ENCODE measurements around the gene ZNF135. TPM values are rescaled to one million over a fixed set of nuclear protein-coding genes. Genes with fewer than 3 reads are reported as not detected.

Gene ZNF135
- total and polyA plus RNA-seq, 4 donors, result 2.2 to 13.5 (median 3.5) TPM

- TF ChIP-seq CTCF (IDR thresholded peaks at IDR 0.05; ENCODE audit: control extremely low read depth, extremely low read depth), result no peak
Measured at GRCh38 chr19:58085348-58085875, 26.3 kb downstream of the ZNF135 start.

DNA sequence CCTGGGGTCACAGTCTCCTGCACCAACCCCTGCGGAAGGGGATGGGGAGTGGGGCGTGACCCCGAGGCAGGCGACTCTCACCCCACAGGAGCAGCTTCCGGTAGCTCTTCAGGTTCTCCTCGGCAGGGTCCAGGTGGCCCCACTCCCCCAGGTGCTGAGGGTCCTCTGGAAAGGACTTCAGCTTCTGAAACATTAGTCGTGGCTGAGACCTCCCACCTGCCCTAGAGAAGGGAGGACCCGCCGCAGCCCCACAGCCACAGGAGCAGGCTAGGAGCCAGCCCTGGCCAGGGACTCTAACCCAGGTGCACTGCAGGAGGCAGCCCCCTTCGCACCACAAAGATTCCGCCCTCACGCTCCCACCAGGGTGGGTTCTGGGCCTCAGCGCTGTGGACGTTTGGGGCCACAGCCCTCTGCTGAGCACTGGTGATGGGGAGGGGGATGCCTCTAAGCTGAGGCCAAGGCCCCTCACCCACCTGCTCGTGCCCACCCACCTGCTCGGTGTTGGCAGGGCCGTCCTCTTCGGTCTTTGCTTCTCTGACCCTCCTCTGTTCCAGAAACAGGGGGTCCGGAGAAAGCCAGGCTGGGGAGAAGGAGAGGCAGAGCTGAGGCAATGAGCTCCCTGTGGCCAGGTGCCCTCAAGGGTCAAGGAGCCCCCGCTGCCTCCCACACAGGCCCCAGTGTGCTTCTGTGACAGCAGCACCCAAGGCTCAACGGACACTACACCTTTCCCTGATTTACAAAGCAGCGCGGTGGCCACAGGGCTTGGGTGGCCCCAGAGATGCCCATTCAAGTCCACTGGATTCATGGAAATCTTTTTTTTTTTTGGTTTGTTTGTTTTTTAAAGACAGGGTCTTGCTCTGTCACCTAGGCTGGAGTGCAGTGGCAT is 28.0 kb downstream of the ZNF135 start:
- Histone ChIP-seq H3K9me3 (ENCODE audit: control insufficient read depth in 4 of 4, insufficient read depth in 3 of 4, low read length in 3 of 4) (peaks cover 0 to 74% (median 9%) of the 10 kb centered on the region in 4 donors), H3K4me3 (no peak overlapping the region), H3K27ac (ENCODE audit: low read depth in 1 of 2, low read length in 1 of 2) (no peak overlapping the region), H3K4me1 (ENCODE audit: control insufficient read depth in 5 of 5, insufficient read depth in 5 of 5, low read length in 5 of 5) (no peaks in the 10 kb centered on the region), H3K27me3 (ENCODE audit: control insufficient read depth in 3 of 3, insufficient read depth in 3 of 3, low read length in 2 of 3) (no peaks in the 10 kb centered on the region), H3K36me3 (ENCODE audit: control insufficient read depth in 4 of 4, insufficient read depth in 4 of 4, low read length in 4 of 4) (peaks cover 16 to 59% (median 36%) of the 10 kb centered on the region in 4 donors), H3K9ac (ENCODE audit: insufficient read depth in 1 of 2, low read length in 2 of 2) (no peak overlapping the region)
- no peak for DNase-seq
- ATAC-seq (ENCODE audit: insufficient read depth, low FRiP score), result no peak
- 95% methylated on average over 23 of the region's 23 CpGs for WGBS, 2 donors
- no peak for TF ChIP-seq CTCF (IDR thresholded peaks at IDR 0.05; ENCODE audit: control extremely low read depth, extremely low read depth)

More at GRCh38 chr19:58085348-58085875, 26.3 kb downstream of the ZNF135 start:
- Histone ChIP-seq H3K9me3 (ENCODE audit: control insufficient read depth in 4 of 4, insufficient read depth in 3 of 4, low read length in 3 of 4) (peaks cover 0 to 74% (median 12%) of the 10 kb centered on the region in 4 donors), H3K27me3 (ENCODE audit: control insufficient read depth in 3 of 3, insufficient read depth in 3 of 3, low read length in 2 of 3) (no peaks in the 10 kb centered on the region), H3K4me1 (ENCODE audit: control insufficient read depth in 5 of 5, insufficient read depth in 5 of 5, low read length in 5 of 5) (no peaks in the 10 kb centered on the region), H3K27ac (ENCODE audit: low read depth in 1 of 2, low read length in 1 of 2) (no peak overlapping the region), H3K9ac (ENCODE audit: insufficient read depth in 1 of 2, low read length in 2 of 2) (no peak overlapping the region), H3K4me3 (no peak overlapping the region), H3K36me3 (ENCODE audit: control insufficient read depth in 4 of 4, insufficient read depth in 4 of 4, low read length in 4 of 4) (peaks cover 16 to 59% (median 36%) of the 10 kb centered on the region in 4 donors)
- WGBS, 2 donors, result 94% methylated on average over 29 of the region's 29 CpGs
- DNase-seq, result no peak
- ATAC-seq (ENCODE audit: insufficient read depth, low FRiP score), result no peak

DNA sequence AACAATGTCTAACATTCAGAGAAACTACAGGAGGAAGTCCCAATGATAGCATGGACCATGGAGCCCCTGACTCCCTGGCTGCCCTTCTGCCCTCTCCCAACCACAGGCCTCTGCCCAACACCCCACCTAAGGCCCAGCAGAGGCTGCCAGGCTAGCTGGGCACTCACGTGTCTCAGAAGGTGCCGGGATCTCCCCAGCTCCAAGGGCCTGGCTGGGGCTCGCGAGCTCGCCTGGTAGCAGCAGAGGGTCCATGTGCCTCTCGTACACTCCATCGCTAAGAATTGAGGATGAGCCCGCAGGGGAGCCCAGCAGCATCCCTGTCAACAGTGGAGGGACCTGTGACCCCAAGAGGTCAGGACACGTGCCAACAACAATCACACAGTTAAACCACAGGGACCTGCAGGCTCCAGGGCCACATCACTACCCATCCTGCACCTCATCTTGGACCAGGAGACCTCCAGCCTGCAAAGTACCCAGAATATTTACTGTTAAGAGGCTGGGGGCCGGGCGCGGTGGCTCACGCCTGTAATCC is 29.5 kb downstream of the ZNF135 start:
- H3K36me3 ChIP-seq (ENCODE audit: control insufficient read depth in 4 of 4, insufficient read depth in 4 of 4, low read length in 4 of 4), result peaks cover 16 to 51% (median 33%) of the 10 kb centered on the region in 4 donors
- 98 to 99% methylated on average over 13 of the region's 13 CpGs for WGBS, 2 donors
- no peaks in the 10 kb centered on the region for H3K27me3 ChIP-seq (ENCODE audit: control insufficient read depth in 3 of 3, insufficient read depth in 3 of 3, low read length in 2 of 3)
- no peaks in the 10 kb centered on the region for H3K4me1 ChIP-seq (ENCODE audit: control insufficient read depth in 5 of 5, insufficient read depth in 5 of 5, low read length in 5 of 5)
- H3K9ac ChIP-seq (ENCODE audit: insufficient read depth in 1 of 2, low read length in 2 of 2), result no peak overlapping the region
- no peak overlapping the region for H3K4me3 ChIP-seq
- DNase-seq (no peak), ATAC-seq (ENCODE audit: insufficient read depth, low FRiP score) (no peak)
- H3K9me3 ChIP-seq (ENCODE audit: control insufficient read depth in 4 of 4, insufficient read depth in 3 of 4, low read length in 3 of 4), result peaks cover 0 to 72% (median 5%) of the 10 kb centered on the region in 4 donors
- no peak for TF ChIP-seq CTCF (IDR thresholded peaks at IDR 0.05; ENCODE audit: control extremely low read depth, extremely low read depth)
- H3K27ac ChIP-seq (ENCODE audit: low read depth in 1 of 2, low read length in 1 of 2), result no peak overlapping the region
